ENCODE results near the gene ATP6V0E2.

DNA sequence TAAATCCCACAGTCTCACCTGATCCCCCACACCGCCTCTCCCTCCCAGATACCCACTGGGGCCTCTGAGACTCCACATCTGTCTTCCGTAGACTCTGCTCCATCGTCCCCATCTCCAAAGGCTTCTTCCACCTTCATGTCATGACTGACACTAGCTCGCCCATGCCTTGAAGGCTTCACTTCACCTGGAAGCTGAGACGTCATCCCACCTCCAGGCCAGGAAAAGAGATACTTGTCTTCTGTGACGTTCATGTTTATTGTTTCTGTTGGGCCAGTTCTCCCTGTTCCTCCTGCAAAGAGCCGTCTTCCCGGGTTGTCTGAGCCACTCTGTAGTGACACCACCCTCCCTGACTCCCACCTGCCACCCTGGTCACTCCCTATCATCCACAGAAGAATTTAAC is 39.2 kb upstream of the ATP6V0E2 start:
- TF ChIP-seq, protein P1, sequence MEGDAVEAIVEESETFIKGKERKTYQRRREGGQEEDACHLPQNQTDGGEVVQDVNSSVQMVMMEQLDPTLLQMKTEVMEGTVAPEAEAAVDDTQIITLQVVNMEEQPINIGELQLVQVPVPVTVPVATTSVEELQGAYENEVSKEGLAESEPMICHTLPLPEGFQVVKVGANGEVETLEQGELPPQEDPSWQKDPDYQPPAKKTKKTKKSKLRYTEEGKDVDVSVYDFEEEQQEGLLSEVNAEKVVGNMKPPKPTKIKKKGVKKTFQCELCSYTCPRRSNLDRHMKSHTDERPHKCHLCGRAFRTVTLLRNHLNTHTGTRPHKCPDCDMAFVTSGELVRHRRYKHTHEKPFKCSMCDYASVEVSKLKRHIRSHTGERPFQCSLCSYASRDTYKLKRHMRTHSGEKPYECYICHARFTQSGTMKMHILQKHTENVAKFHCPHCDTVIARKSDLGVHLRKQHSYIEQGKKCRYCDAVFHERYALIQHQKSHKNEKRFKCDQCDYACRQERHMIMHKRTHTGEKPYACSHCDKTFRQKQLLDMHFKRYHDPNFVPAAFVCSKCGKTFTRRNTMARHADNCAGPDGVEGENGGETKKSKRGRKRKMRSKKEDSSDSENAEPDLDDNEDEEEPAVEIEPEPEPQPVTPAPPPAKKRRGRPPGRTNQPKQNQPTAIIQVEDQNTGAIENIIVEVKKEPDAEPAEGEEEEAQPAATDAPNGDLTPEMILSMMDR (conservative IDR thresholded peaks at IDR 0.05; ENCODE audit: low read depth, low read length): no peak
- TF ChIP-seq EZH2 (IDR thresholded peaks at IDR 0.05; ENCODE audit: borderline replicate concordance, low read depth, low read length, poor library complexity, severe bottlenecking): no peak

Measured in A673 (cell line).